Stimulated activated CD8-positive, alpha-beta memory T cell treated with anti-CD3 and anti-CD28 coated beads, Interleukin-7, amount 100 ng/mL, for 4 hours (primary cell): ENCODE data around the gene HPCAL1.
A peak's percentile ranks its signal among the peaks of the same experiment; 100 is the strongest.
"Not testable (repeated sequence)": the region's sequence is repeated elsewhere in the genome, so short reads cannot be mapped to it uniquely, and the experiment has no call there.

Source experiments
- DNase-seq, 2 donors: peaks; one replicate each; pipeline ENCODE4 v3.0.0-alpha.2; 2020; ENCODE audit warnings: low read depth in 2 of 2

The HPCAL1 gene

GRCh38 chr2:10302479-10303180 lies at the start of gene HPCAL1:
HPCAL1 (plus strand) TSS chr2:10302904; CDS start chr2:10419758, 116,854 bp downstream.
- DNase-seq = peak; percentile 52 to 78

GRCh38 chr2:10253596-10254372 lies 48.9 kb upstream of the HPCAL1 start:
- DNase-seq = no peak

GRCh38 chr2:10254373-10255188 lies 48.1 kb upstream of the HPCAL1 start:
- DNase-seq = no peak

GRCh38 chr2:10255189-10256030 lies 47.3 kb upstream of the HPCAL1 start:
- no peak for DNase-seq

GRCh38 chr2:10256031-10256514 lies 46.6 kb upstream of the HPCAL1 start:
- DNase-seq = no peak

GRCh38 chr2:10256515-10257031 lies 46.1 kb upstream of the HPCAL1 start:
- no peak for DNase-seq

- DNase-seq = no peak
Observed at GRCh38 chr2:10257036-10257435, 45.7 kb upstream of the HPCAL1 start.

GRCh38 chr2:10257500-10258147 lies 45.1 kb upstream of the HPCAL1 start:
- DNase-seq = no peak

- no peak for DNase-seq
Observed at GRCh38 chr2:10258326-10258725, 44.4 kb upstream of the HPCAL1 start.

- DNase-seq = no peak
Observed at GRCh38 chr2:10258726-10259125, 44.0 kb upstream of the HPCAL1 start.

GRCh38 chr2:10260130-10260529 lies 42.6 kb upstream of the HPCAL1 start:
- DNase-seq = no peak

GRCh38 chr2:10263526-10263925 lies 39.2 kb upstream of the HPCAL1 start:
- not testable (repeated sequence) for DNase-seq

- DNase-seq = no peak
Observed at GRCh38 chr2:10264506-10265328, 38.0 kb upstream of the HPCAL1 start.

- no peak for DNase-seq
Observed at GRCh38 chr2:10265329-10266132, 37.2 kb upstream of the HPCAL1 start.

- DNase-seq = no peak
Observed at GRCh38 chr2:10266133-10266620, 36.5 kb upstream of the HPCAL1 start.

GRCh38 chr2:10267036-10267435 lies 35.7 kb upstream of the HPCAL1 start:
- DNase-seq = no peak

- no peak for DNase-seq
Observed at GRCh38 chr2:10267551-10268465, 34.9 kb upstream of the HPCAL1 start.
